Measurements from ENCODE around the gene ANKRD39. TPM values are rescaled to one million over a fixed set of nuclear protein-coding genes. Genes with fewer than 3 reads are reported as not detected.
A peak's percentile ranks its signal among the peaks of the same experiment; 100 is the strongest.

The ANKRD39 gene
- total and polyA plus RNA-seq, 10 of the 15 experiments (the other 5 are each of a cell fraction or from before 2014, with no cell fraction given), result 7.4 to 36.2 (median 23.7) TPM

DNA sequence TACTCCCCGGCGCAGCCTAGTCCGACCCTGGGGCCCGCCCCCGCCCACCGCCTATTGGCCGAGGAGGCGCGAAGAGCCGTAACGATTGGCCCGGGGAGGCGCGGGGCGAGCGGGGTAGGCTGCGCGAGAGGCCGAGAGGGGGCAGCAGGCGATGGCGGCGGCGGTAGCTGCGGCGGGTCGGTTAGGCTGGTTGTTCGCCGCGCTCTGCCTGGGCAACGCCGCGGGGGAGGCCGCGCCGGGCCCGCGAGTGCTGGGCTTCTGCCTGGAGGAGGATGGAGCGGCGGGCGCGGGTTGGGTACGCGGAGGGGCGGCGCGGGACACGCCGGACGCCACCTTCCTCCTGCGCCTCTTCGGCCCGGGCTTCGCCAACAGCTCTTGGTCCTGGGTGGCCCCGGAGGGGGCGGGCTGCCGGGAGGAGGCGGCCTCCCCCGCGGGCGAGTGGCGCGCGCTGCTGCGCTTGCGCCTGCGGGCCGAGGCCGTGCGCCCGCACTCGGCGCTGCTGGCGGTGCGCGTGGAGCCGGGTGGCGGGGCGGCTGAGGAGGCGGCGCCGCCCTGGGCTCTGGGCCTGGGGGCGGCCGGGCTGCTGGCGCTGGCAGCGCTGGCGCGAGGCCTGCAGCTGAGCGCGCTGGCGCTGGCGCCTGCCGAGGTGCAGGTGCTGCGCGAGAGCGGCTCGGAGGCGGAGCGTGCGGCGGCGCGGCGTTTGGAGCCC lies 41.5 kb downstream of the ANKRD39 start, which contains the start of gene CNNM3 (continued):
- TF ChIP-seq, protein P1, sequence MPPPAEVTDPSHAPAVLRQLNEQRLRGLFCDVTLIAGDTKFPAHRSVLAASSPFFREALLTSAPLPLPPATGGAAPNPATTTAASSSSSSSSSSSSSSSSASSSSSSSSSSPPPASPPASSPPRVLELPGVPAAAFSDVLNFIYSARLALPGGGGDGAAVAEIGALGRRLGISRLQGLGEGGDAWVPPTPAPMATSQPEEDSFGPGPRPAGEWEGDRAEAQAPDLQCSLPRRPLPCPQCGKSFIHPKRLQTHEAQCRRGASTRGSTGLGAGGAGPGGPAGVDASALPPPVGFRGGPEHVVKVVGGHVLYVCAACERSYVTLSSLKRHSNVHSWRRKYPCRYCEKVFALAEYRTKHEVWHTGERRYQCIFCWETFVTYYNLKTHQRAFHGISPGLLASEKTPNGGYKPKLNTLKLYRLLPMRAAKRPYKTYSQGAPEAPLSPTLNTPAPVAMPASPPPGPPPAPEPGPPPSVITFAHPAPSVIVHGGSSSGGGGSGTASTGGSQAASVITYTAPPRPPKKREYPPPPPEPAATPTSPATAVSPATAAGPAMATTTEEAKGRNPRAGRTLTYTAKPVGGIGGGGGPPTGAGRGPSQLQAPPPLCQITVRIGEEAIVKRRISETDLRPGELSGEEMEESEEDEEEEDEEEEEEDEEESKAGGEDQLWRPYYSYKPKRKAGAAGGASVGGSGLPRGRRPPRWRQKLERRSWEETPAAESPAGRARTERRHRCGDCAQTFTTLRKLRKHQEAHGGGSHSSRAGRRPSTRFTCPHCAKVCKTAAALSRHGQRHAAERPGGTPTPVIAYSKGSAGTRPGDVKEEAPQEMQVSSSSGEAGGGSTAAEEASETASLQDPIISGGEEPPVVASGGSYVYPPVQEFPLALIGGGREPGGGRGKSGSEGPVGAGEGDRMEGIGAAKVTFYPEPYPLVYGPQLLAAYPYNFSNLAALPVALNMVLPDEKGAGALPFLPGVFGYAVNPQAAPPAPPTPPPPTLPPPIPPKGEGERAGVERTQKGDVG (CRISPR knock-in tag; IDR thresholded peaks at IDR 0.05), result no peak
- 0 out of 2 replicates have a peak, but pooled peaks have one; percentile 29 for TF ChIP-seq CREM (IDR thresholded peaks at IDR 0.05; ENCODE audit: low read depth)
- no peak for TF ChIP-seq NR2C2 (IDR thresholded peaks at IDR 0.05; ENCODE audit: borderline replicate concordance, control insufficient read depth, insufficient read length, low read depth)
- TF ChIP-seq DPF2 (IDR thresholded peaks at IDR 0.05), result peak; percentile 62; the same call in 1 of the 2 replicates
- TF ChIP-seq PML (IDR thresholded peaks at IDR 0.05; ENCODE audit: low read length), result no peak
- TF ChIP-seq TAF1 (IDR thresholded peaks at IDR 0.05; ENCODE audit: borderline replicate concordance, low read depth, low read length), result 0 out of 2 replicates have a peak, but pooled peaks have one; percentile 15
- TF ChIP-seq ELK1 (IDR thresholded peaks at IDR 0.05; ENCODE audit: low read depth, low read length), result no peak
- TF ChIP-seq SMC3 (IDR thresholded peaks at IDR 0.05; ENCODE audit: borderline replicate concordance, low read length), result no peak
- TF ChIP-seq GABPA (IDR thresholded peaks at IDR 0.05; ENCODE audit: low read depth), result no peak
- peak; percentile 60 for TF ChIP-seq BACH1 (IDR thresholded peaks at IDR 0.05; ENCODE audit: borderline replicate concordance)
- TF ChIP-seq BHLHE40 (IDR thresholded peaks at IDR 0.05; ENCODE audit: borderline replicate concordance in 1 of 2, low read depth in 2 of 2, low read length in 1 of 2), result peak; percentile 12 to 55; a peak in 1 of 4 replicates
- peak; percentile 47; the same call in 1 of the 2 replicates for TF ChIP-seq POLR2AphosphoS5 (IDR thresholded peaks at IDR 0.05; ENCODE audit: low read length)
- peak; percentile 71; the same call in 1 of the 2 replicates for TF ChIP-seq POLR2AphosphoS2 (IDR thresholded peaks at IDR 0.05; ENCODE audit: low read depth, low read length)
- TF ChIP-seq ESRRA (IDR thresholded peaks at IDR 0.05; ENCODE audit: low read length), result no peak
- no peak for TF ChIP-seq IRF4 (IDR thresholded peaks at IDR 0.05; ENCODE audit: low read depth, low read length)
- TF ChIP-seq NKRF (conservative IDR thresholded peaks at IDR 0.05), result peak; percentile 86
- TF ChIP-seq NRF1 (conservative IDR thresholded peaks at IDR 0.05; ENCODE audit: low read depth, low read length), result peak; percentile 51
- peak; percentile 91 for TF ChIP-seq YY1 (IDR thresholded peaks at IDR 0.05; ENCODE audit: low read depth, low read length)
- peak; percentile 81 for TF ChIP-seq CHD2 (IDR thresholded peaks at IDR 0.05; ENCODE audit: borderline replicate concordance, low read depth, low read length)
- TF ChIP-seq ZNF687 (IDR thresholded peaks at IDR 0.05), result peak; percentile 25; the same call in 1 of the 2 replicates

All from GM12878 (cell line).